Measurements from ENCODE around the gene CDH4.

CDH4 gene

DNA sequence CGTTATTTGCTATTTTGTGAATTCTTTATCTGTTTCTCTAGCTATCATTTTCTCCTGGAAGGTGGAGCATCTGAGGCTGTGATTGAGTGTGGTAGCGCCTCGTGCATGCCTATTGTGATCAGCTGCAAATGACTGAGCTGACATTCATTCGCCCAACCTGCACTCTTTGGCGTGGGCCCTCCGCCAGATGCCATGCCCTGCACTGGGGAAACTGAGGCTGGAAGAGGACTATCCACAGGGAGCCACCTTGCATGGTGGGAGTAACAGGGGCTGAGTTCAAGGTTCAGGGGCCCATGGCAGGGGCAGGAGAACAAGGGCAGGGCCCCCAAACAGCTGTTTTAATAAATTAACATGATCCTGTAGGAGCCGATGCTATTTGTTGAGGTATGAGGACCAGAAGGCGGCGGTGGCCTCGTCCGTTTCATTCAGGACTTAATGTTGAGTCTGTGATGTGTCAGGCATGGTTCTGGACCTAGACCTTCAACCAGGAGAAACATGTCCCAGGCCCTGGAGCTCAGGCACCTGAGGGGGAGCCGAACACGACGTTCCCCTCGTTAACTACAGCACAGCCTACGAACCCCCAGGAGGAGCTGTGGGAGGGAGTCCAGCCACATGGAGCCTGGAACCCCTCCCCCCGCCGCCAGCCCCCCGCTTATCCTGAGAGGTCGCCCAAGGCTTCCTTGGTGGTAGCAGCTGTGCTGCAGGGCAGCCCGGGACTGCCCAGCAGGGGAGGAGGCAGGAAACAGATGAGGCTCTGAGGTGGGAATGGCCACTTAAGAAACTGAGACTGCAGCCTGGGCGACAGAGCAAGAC is 242.9 kb downstream of the CDH4 start:
- no peak for DNase-seq (ENCODE audit: low read depth)

DNA sequence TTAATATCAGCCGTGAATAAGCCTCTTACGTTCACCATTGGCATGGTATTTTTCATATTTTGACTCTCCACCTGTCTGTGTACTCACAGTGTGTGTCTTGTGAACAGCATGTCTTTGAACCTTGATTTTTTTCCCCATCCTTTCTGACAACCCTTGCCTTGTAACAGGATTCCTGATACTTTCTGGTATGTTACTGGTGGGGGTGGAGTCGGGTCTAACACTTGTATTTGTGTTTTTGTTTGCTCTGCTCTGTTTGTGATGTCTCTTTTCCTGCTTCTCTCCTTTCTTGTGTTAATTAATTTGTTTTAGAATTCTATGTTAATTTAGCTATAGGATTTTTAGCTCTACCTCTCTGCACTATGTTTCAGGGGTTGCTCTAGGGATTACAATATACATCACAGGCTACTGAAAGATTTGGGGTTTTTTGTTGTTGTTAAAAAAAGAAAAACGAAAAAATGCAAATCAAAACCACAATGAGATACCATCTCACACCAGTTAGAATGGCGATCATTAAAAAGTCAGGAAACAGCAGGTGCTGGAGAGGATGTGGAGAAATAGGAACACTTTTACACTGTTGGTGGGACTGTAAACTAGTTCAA is 245.1 kb downstream of the CDH4 start:
- DNase-seq (ENCODE audit: low read depth) = no peak

DNA sequence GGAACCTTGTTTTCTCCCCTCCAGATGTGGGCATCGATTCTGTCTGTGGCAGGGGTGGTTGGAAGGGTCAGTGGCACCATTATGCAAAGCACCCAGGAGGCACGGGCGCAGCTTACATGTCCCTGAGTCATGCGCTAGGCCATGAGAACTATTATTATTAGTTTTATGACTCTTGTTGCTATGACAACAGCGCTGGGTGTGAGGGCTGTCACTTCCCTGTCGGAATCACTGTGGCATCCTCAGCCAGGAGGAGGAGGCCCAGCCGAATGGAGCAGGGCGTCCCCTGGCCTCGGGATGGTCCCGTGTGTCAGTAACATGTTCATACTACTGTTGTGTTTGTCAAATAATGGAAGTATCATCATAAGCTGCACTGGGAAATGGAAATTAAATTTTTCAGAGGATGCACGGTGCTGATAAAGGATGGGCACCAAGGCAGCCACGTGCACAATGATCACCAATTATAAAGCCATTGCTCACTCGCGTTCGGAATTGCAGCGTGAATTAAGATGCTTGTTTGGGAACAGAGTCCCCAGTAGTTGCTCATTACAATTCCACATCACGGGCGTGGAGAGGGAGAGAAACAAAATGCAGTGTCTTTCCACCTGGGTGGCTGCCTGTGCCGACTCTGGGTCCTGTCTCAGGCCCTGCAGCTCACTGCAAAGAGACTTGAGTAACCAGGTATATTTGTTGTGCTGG is 247.9 kb downstream of the CDH4 start:
- DNase-seq (ENCODE audit: low read depth) = no peak

DNA sequence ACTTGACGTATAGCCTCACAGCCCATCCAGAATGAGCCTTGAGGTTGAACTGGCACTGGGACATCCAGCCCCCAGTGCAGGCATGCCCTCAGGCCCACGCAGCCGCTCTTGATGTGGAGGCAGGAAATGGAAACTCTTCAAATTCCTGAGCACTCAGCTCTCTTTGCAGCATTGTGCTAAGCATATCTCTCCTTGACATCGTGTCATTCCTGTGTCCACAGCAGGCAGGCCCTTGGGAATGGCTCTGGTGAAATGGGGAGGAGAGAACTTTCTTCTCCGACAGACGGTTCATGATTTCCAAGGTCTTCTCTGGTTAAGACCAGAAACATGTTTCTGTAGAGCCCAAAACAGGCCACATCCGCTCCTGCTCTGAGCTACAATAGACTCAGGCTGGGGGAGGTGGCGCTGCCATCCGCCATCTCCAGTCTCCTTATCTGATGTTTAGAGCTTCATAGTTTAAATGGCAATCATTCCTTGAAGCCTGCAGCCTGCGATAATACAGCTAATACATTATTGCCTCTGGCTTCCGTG is 248.8 kb downstream of the CDH4 start:
- DNase-seq (ENCODE audit: low read depth) = no peak

DNA sequence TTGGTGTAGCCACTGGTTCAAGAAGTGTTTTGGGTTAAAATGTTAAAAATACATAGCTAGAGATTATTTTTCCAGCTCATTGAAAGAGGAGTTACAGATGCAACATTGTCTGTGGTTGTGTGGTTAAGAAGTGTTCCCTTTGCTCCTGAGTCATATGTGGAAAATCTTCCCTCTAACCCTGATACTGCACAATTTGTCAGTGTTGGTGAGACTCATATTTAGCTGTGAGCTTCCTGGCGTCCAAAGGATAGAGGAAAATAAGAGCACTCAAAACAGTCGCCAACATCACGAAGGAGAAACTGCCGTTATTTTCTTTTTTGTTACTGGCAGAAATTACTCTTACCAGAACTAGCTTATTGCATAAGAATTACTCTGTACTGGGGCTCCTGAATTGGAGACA is 250.4 kb downstream of the CDH4 start:
- no peak for DNase-seq (ENCODE audit: low read depth)

DNA sequence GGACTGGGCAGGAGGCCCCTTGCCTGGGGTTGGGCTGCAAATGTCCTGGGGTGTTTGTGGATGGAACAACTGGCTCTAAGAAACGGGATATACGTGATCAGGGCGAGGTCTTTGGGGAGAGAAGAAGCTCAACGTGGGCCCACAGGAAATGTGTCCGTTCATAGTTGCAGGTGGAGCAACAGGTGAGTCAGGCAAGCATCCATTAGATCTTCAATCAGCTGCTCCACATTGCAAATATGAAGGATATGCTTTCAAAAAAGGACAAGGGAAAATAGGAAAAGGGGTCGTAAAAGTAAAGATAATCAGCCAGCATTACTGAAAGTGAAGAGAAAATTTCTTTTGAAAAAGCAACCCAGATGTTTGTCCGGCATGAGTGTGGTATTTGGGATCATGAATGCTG is 251.0 kb downstream of the CDH4 start:
- no peak for DNase-seq (ENCODE audit: low read depth)

DNA sequence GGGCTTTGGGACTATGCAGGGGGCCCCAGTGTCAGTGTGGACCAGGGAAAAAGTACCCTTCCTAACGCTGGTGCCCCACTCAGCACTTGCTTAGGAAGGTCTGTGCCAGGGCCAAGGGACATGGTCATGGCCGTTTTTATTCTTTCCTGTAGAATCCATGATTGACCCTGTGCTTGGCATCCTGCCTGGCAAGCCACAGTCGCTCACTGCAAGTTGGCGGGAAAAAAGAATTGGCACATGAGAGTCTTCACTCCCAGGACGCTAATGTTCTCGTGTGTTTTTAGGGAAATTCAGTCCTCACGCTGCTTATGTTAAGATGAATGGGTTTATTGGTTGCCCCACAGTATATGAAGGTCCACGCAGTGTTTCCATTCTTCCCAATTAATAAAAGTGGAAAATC is 253.4 kb downstream of the CDH4 start:
- DNase-seq (ENCODE audit: low read depth) = no peak

DNA sequence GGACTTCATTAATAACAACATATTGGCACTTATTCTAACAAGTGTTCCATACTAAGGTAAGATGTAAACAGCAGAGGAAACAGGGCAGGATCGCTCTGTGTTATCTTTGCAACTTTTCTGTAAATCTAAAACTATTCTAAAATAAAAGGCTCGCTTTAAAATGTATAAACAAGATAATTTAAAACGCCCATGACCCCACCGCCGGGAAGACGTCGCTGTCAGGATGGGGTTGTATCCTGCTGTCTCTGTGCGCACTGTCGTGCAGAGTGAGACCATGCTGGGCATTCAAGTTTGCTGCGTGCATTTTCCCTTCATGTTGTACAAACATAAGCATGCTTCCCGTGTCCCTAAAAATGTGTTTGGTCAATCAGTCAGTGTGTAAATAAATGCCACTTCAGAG is 255.7 kb downstream of the CDH4 start:
- no peak for DNase-seq (ENCODE audit: low read depth)

DNA sequence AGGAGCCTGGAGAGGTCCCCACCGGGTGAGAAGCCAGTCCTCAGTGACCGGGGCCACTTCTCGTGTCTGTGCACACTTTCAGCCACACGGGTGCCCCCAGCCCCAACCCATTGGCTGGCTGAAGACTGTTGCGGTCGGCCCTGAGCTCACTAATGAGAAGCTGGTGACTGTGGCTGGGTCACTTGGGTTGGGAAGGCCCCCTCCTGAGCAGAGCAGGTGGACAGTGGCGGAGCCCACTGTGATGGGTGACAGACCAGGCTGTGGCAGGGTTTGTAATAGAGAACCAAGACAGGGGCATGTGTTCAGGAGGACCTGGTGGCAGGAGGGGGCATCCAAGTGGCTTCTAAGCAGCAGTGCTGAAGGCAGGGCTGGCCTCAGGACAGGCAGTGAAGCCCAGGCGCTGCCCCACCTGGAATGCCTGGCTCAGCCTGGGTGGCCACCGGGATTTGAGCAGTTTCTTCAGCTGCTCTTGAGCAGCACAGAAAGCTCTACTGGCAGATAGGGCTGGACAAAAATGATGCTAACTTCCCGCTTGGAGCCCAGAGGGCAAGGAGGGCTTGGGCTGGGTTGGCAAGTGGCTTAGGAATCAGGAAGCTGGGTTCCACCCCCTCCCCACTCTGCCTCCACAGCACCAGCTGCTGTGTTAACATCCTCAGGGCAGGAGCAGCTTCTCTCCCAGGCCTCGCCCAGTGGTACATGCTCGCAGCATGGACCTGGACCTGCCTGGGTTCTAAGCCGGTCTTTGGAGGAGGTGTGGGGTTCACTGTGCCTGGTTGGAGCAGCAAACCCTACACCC is 256.4 kb downstream of the CDH4 start:
- DNase-seq (ENCODE audit: low read depth) = no peak

DNA sequence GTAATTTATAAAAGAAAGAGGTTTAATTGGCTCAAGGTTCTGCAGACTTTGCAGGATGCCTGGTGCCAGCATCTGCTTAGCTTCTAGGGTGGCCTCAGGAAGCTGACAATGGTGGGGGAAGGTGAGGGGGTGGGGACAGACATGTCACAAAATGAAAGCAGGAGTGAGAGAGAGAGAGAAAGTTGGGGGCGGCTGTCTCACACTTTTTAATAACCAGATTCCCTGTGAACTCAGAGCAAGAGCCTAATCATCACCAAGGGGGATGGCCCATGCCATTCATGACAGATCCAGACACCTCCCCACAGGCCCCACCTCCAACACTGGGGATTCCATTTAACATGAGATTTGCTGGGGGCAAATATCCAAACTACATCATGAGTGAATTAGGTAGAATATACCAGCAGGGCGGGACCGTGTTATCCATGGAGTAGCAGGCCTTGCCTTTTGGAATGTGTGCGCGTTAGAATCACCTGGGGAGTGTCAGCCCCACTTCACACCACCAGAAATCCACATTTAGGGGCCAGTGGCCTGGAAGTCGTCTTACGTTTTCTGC is 258.8 kb downstream of the CDH4 start:
- DNase-seq (ENCODE audit: low read depth) = no peak

DNA sequence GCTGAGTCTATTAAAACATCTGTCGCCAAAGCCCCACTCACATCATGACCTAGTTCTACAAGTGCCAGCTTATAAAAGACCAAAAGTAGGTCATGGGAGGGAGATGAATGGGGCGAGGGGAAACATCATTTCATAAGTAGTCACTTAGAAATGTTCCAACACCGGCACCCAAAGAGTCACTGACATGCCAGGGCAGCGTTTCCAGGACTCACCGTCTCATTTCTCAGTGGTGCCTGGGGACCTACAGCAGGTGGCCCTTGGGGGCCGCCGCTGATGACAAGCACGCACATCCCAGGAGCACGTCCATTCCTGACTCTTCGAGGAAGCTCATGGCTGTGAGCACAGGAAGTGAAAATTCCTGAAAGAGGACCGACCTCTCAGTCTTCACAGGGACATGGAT is 260.4 kb downstream of the CDH4 start:
- DNase-seq (ENCODE audit: low read depth) = no peak

DNA sequence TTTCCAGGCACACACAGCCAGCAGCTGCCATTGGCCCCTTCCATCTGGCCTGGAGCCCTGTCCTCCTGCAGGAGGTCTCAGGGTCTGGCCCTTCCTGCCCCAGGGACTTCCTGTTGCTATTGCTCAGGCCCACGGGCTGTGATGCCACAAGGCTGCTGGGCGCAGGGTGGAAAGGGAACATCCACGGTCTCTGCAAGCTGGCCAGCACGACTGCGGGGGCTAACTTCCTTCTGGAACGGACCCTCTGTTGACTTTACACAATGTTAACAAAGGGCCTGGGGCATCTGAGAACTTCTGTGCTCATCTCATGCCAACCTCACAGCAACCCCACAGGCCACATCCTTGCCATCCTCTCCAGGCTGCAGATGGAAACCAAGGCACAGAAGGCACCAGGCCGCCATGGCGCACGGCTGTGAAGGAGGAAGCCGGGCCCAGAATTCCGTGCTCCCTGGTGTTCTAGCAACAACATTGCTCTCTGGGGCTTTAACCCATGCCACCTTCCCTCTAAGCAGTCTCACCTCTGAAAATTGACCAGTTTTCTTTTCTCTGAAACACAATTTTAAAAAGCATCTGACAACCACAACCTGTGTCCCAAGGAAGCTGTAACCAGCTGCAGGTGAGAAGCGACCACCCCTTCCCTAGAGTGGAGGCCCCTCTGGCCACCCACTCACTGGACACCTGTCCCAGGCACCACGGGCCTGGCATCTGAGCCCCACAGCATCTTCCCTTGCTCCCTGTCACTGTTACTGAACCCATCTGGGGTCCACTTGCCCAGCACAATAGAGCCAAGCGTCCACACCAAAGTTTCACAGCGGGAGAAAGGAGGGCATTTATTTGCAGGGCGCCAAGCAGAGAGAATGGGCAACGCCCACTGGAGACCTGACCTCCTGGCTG is 261.3 kb downstream of the CDH4 start:
- DNase-seq (ENCODE audit: low read depth) = no peak

DNA sequence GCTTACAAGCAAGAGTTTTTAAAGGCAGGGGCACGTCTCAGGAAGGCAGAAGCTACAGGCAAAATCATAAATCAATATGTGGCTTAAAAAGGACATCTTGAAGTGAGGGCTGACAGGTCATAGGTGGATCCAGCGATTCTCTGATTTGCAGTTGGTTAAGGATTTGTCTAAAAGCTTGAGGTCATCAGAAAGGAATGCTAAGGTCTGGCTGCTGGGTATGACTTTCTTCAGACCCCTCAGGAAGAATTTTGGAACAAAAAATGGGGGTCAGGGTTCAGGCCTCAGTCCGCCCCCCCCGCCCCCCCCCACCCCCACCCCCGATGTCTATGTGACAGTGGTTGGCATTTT is 261.9 kb downstream of the CDH4 start:
- no peak for DNase-seq (ENCODE audit: low read depth)

DNA sequence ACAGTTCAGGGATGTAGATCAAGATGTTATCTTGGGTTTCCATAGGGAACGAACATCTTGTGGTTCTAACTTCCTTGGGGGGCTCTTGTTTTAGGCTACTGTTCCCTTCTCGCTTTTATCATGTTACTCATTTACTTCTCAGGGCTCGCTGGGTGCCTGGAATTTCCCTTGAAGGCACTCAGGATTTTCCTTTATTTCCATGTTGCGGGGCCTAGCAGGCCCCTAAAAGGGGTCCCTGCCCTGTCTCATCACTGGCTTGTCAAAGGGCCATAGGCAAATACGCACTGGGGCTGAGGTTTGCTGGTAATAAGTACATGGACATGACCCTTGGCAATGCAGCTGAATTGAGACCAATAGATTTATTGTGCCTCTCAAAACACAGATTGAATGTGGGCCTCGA is 262.3 kb downstream of the CDH4 start:
- DNase-seq (ENCODE audit: low read depth) = no peak

DNA sequence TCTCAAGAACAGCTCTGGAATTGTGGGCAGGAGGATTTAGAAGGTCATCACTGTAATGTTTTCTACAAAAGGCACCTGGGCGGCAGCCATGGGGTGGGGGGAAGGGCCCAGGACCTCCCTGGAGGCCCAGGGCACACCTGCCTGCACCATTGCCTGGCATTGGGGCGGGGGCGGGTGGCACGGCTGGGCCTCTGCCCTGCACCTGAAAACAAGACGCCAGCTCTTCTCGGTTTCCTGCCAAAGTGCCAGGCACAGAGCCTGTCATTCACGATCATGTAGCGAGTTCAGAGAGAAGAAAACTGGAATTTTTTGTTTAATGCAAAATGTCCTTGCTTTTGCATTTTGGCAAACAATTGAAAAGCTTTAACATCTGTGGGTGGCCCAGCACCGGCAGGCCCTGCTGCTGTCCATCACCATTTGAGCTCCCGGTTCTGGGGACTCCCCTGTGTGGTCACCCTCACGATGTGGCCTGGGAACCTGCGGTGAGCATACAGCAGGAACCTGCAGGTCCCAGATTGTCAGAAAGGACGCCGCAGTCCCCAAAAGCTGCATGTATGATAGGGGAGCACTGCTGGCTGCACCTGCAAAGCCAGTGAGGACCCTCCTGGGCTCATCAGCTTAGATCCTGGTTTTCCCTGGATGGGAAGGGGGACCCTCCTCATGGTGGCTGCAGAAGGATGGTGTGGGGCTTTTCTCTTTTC is 262.9 kb downstream of the CDH4 start:
- no peak for DNase-seq (ENCODE audit: low read depth)

DNA sequence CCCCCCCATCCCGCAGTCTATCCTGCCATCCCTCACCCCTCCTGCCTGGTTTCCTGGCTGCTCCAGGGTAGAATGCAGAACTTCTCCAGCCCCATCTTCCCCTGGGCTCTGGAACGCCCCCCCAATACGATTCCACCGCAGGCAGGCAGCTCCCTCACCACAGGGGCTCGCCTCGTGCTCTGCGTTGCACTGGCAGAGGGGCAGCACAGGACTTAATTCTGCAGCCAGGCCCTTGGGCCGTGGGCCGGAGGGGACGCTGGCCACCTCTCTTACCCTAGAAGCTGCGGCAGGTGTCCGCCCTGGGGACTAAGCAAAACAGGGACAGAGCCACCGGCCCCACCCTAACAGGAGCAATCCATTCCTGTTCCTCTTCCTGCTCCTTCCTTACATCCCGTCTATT is 263.9 kb downstream of the CDH4 start:
- DNase-seq (ENCODE audit: low read depth) = no peak

DNA sequence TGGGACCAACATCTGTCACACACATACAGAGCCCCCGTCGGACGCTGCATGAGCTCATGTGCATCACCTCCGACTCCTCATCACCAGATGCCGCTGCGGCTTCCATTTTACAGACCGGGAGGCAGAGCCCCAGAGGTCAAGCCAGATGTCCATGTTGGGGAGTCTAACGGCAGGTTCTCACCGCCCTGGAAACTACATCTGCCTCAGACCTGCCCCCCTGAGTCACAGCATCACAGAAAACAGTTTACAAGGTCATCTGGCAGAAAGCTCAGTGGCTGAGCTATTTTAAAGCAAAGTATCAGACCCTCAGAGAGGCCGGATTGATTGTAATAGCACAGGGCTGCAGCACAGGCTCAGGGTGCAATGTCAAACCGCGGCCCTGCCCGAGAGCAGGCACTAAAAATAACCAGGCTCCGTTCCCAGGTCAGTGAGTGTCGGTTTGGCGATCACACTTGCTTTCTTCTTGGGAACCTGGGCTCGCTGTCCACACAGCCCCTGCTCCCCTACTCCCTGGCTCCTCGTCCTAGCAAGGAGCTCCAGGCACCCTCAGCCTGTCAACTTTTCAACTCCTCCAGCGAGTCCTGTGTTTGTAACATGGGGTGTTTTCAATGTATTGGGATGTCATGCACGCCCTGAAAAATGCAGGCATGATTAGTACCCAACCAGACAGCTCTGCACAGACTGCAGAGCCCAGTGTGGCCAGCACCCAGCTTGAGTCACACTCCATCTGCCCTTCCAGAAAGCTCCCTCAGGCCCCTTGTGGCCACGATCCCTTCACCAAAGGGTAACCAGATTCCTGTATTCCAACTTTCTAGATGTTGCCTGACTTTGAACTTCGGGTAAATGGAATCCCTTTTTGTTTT is 264.5 kb downstream of the CDH4 start:
- no peak for DNase-seq (ENCODE audit: low read depth)

DNA sequence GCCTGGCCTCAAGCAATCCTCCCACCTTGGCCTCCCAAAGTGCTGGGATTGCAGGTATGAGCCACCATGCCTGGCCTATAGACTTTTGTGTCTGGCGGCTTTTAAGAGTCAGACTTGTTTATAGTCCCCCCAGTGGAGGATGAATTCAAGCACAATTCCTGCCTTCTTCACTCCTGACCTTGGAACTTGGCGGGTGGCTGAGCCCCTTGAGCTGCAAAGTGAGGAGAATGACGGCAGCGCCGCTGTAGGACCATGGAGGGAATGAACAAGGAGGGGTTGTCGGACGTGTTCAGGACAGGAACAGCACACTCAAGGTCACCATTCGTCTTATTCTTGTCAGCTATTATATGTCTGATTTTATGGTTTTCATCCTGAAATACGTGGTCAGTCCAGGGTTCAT is 265.4 kb downstream of the CDH4 start:
- DNase-seq (ENCODE audit: low read depth) = no peak

DNA sequence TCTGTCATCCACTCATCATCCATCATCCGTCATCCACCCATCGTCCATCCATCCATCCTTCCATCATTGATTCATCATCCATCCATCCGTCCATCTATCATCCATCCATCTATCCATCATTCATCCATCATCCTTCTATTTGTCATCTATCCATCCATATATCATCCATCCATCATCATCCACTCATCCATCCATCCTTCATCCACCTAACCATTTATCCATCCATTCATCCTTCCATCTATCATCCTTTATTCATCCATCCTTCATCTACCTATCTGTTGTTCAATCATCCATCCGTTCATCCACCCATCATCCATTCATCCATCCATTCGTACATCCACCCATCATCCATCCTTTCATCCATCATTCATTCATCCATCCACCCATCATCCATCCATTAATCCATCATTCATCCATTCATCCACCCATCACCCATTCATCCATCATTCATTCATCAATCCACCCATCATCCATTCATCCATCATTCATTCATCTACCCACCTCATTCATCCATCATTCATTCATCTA is 266.4 kb downstream of the CDH4 start:
- DNase-seq (ENCODE audit: low read depth) = no peak

Data from activated T-cell treated with anti-CD3 and anti-CD28 coated beads for 48 hours (primary cell).